GM23338 (cell line): ENCODE data around the gene SBNO1. TPM values are rescaled to one million over a fixed set of nuclear protein-coding genes. Genes with fewer than 3 reads are reported as not detected.

Source experiments
- ATAC-seq: fragments of 200-7000 bp; cut with Tn5 transposase; 3 replicates; pipeline ENCODE4 v1.9.1; 2020
- DNase-seq: peaks from one replicate; pipeline ENCODE4 v3.0.0-alpha.2; 2015; ENCODE audit warnings: low spot score
- H2AFZ ChIP-seq: fragments of 200-600 bp; sonication (generic); 2 replicates; pipeline ENCODE4 v1.8.0; 2016; ENCODE audit warnings: antibody characterized with exemption, mild to moderate bottlenecking, moderate library complexity
- H3F3A ChIP-seq: fragments of 200-600 bp; sonication (generic); replicated peaks from 2 replicates; pipeline ENCODE4 v1.8.0; 2017; ENCODE audit warnings: antibody characterized with exemption, mixed run types, low read depth
- H3K27ac ChIP-seq: fragments of 200-600 bp; sonication (generic); 2 replicates; pipeline ENCODE4 v1.6.1; 2016; ENCODE audit warnings: low read depth
- H3K27me3 ChIP-seq: fragments of 200-600 bp; sonication (generic); 2 replicates; pipeline ENCODE4 v1.8.0; 2016; ENCODE audit warnings: mild to moderate bottlenecking, mixed run types, moderate library complexity; ENCODE audit not compliant: insufficient read depth
- H3K36me3 ChIP-seq: fragments of 200-600 bp; sonication (generic); 2 replicates; pipeline ENCODE4 v1.8.0; 2016; ENCODE audit warnings: mild to moderate bottlenecking; ENCODE audit not compliant: insufficient read depth
- H3K4me1 ChIP-seq: fragments of 200-600 bp; sonication (generic); 2 replicates; pipeline ENCODE4 v1.8.0; 2016; ENCODE audit warnings: mild to moderate bottlenecking, moderate library complexity; ENCODE audit not compliant: insufficient read depth
- H3K4me2 ChIP-seq: fragments of 200-600 bp; sonication (generic); 2 replicates; pipeline ENCODE4 v1.7.1; 2017; ENCODE audit warnings: mixed run types
- H3K4me3 ChIP-seq: fragments of 200-600 bp; sonication (generic); 2 replicates; pipeline ENCODE4 v1.6.1; 2016; ENCODE audit warnings: mixed run types
- H3K79me2 ChIP-seq: fragments of 200-600 bp; sonication (generic); replicated peaks from 2 replicates; pipeline ENCODE4 v1.8.0; 2017; ENCODE audit warnings: mild to moderate bottlenecking; ENCODE audit not compliant: insufficient read depth
- H3K9me2 ChIP-seq: fragments of 200-600 bp; sonication (generic); 2 replicates; pipeline ENCODE4 v1.8.0; 2017; ENCODE audit not compliant: insufficient read depth
- H4K20me1 ChIP-seq: fragments of 200-600 bp; sonication (generic); replicated peaks from 2 replicates; pipeline ENCODE4 v1.8.0; 2017; ENCODE audit warnings: mild to moderate bottlenecking; ENCODE audit not compliant: insufficient read depth
- H3K27ac Mint-ChIP-seq: 2 replicates; pipeline ENCODE4 v1.8.0; 2020; ENCODE audit warnings: inconsistent platforms, mild to moderate bottlenecking, moderate library complexity, mixed read lengths
- H3K27me3 Mint-ChIP-seq: 3 replicates; pipeline ENCODE4 v1.8.0; 2022; ENCODE audit warnings: low read depth, mild to moderate bottlenecking, moderate library complexity, mixed read lengths, inconsistent platforms; ENCODE audit not compliant: insufficient read depth, poor library complexity
- H3K36me3 Mint-ChIP-seq: 3 replicates; pipeline ENCODE4 v1.8.0; 2021; ENCODE audit warnings: low read depth, mild to moderate bottlenecking, inconsistent platforms, moderate library complexity, mixed read lengths
- H3K4me1 Mint-ChIP-seq: 3 replicates; pipeline ENCODE4 v1.8.0; 2020; ENCODE audit warnings: mild to moderate bottlenecking, inconsistent platforms, mixed read lengths
- H3K4me3 Mint-ChIP-seq: 3 replicates; pipeline ENCODE4 v1.8.0; 2021; ENCODE audit warnings: moderate library complexity, mild to moderate bottlenecking, inconsistent platforms, mixed read lengths
- H3K9me3 Mint-ChIP-seq: 3 replicates; pipeline ENCODE4 v1.8.0; 2020; ENCODE audit warnings: moderate library complexity, mild to moderate bottlenecking, inconsistent platforms, mixed read lengths
- CREB1 ChIP-seq: fragments of 250-450 bp; sonication (Bioruptor Pico); IDR thresholded peaks from 2 replicates; pipeline ENCODE4 v1.5.0; 2020; ENCODE audit warnings: low read depth, mild to moderate bottlenecking, moderate library complexity
- CTCF ChIP-seq, 2 experiments: fragments of 200-600 bp in 1 of 2; sonication (generic) in 1 of 2; conservative IDR thresholded peaks; 2 replicates each; pipeline versions ENCODE4 v1.5.1 to v1.6.1; 2016 to 2017; ENCODE audit warnings: antibody characterized with exemption in 2 of 2, low read depth in 2 of 2, mild to moderate bottlenecking in 2 of 2, moderate library complexity in 1 of 2
- ETS1 ChIP-seq: IDR thresholded peaks from 2 replicates; pipeline ENCODE4 v1.6.1; 2016; ENCODE audit warnings: antibody characterized with exemption
- EZH2 ChIP-seq: fragments of 200-600 bp; sonication (generic); IDR thresholded peaks from one replicate; pipeline ENCODE4 v1.8.0; 2017; ENCODE audit warnings: antibody characterized with exemption, mild to moderate bottlenecking, low read depth; ENCODE audit not compliant: unreplicated experiment
- EZH2phosphoT487 ChIP-seq: fragments of 200-600 bp; sonication (generic); IDR thresholded peaks from one replicate; pipeline ENCODE4 v1.8.1; 2018; ENCODE audit warnings: antibody characterized with exemption; ENCODE audit not compliant: unreplicated experiment
- JUNB ChIP-seq: IDR thresholded peaks from one replicate; pipeline ENCODE4 v1.6.1; 2016; ENCODE audit warnings: antibody characterized with exemption; ENCODE audit not compliant: unreplicated experiment
- NANOG ChIP-seq: IDR thresholded peaks from 2 replicates; pipeline ENCODE4 v1.6.1; 2016; ENCODE audit warnings: antibody characterized with exemption, borderline replicate concordance
- POLR2AphosphoS5 ChIP-seq: IDR thresholded peaks from 2 replicates; pipeline ENCODE4 v1.6.1; 2016; ENCODE audit warnings: antibody characterized with exemption, low read depth
- REST ChIP-seq: IDR thresholded peaks from one replicate; pipeline ENCODE4 v1.6.1; 2018; ENCODE audit warnings: antibody characterized with exemption; ENCODE audit not compliant: unreplicated experiment
- STAT1 ChIP-seq: IDR thresholded peaks from one replicate; pipeline ENCODE4 v1.6.1; 2016; ENCODE audit warnings: antibody characterized with exemption; ENCODE audit not compliant: unreplicated experiment
- ZNF114 ChIP-seq: fragments of 250-450 bp; sonication (Bioruptor Pico); IDR thresholded peaks from 2 replicates; pipeline ENCODE4 v1.5.0; 2020; ENCODE audit warnings: mild to moderate bottlenecking, moderate library complexity
- ZNF331 ChIP-seq: fragments of 250-450 bp; sonication (Bioruptor Pico); IDR thresholded peaks from 2 replicates; pipeline ENCODE4 v1.5.0; 2020; ENCODE audit warnings: low read depth, mild to moderate bottlenecking, moderate library complexity
- polyA plus RNA-seq: library from polyadenylated mRNA; unstranded; fragments of >200 nt; fragmentation: Nextera tagmentation; extraction: Ambion mirVana; gene quantifications from 2 replicates; pipeline ENCODE4 v1.2.1, GENCODE V29; 2016
- total RNA-seq: library from RNA; depleted of rRNA; stranded (reverse); fragments of >200 nt; shearing (Covaris generic); gene quantifications from 2 replicates; pipeline ENCODE4 v1.2.3, GENCODE V29; 2014
- TF ChIP-seq, protein P1 (sequence below): fragments of 250-450 bp; sonication (Bioruptor Pico); IDR thresholded peaks from 2 replicates; pipeline ENCODE4 v1.5.0; 2020; ENCODE audit warnings: mild to moderate bottlenecking, moderate library complexity

Gene SBNO1
- total and polyA plus RNA-seq, 2 experiments from 2014 or later, result 34.9 to 49.5 TPM

GRCh38 chr12:123397400-123397799, 32.8 kb upstream of the SBNO1 start:
- H3K9me2 ChIP-seq, result no peaks in the 10 kb centered on the region
- no peaks in the 10 kb centered on the region for H3K4me1 ChIP-seq
- peaks cover 9% of the 10 kb centered on the region; the same call in 1 of the 2 replicates for H3K27me3 ChIP-seq
- TF ChIP-seq CTCF (conservative IDR thresholded peaks at IDR 0.05; ENCODE audit: low read depth in 2 of 2) (no peak), ZNF331 (CRISPR knock-in tag) (no peak), REST (no peak), NANOG (no peak), STAT1 (no peak), ZNF114 (CRISPR knock-in tag) (no peak), EZH2 (no peak), ETS1 (no peak), JUNB (no peak), CREB1 (no peak), POLR2AphosphoS5 (no peak), EZH2phosphoT487 (no peak)
- TF ChIP-seq, protein P1, sequence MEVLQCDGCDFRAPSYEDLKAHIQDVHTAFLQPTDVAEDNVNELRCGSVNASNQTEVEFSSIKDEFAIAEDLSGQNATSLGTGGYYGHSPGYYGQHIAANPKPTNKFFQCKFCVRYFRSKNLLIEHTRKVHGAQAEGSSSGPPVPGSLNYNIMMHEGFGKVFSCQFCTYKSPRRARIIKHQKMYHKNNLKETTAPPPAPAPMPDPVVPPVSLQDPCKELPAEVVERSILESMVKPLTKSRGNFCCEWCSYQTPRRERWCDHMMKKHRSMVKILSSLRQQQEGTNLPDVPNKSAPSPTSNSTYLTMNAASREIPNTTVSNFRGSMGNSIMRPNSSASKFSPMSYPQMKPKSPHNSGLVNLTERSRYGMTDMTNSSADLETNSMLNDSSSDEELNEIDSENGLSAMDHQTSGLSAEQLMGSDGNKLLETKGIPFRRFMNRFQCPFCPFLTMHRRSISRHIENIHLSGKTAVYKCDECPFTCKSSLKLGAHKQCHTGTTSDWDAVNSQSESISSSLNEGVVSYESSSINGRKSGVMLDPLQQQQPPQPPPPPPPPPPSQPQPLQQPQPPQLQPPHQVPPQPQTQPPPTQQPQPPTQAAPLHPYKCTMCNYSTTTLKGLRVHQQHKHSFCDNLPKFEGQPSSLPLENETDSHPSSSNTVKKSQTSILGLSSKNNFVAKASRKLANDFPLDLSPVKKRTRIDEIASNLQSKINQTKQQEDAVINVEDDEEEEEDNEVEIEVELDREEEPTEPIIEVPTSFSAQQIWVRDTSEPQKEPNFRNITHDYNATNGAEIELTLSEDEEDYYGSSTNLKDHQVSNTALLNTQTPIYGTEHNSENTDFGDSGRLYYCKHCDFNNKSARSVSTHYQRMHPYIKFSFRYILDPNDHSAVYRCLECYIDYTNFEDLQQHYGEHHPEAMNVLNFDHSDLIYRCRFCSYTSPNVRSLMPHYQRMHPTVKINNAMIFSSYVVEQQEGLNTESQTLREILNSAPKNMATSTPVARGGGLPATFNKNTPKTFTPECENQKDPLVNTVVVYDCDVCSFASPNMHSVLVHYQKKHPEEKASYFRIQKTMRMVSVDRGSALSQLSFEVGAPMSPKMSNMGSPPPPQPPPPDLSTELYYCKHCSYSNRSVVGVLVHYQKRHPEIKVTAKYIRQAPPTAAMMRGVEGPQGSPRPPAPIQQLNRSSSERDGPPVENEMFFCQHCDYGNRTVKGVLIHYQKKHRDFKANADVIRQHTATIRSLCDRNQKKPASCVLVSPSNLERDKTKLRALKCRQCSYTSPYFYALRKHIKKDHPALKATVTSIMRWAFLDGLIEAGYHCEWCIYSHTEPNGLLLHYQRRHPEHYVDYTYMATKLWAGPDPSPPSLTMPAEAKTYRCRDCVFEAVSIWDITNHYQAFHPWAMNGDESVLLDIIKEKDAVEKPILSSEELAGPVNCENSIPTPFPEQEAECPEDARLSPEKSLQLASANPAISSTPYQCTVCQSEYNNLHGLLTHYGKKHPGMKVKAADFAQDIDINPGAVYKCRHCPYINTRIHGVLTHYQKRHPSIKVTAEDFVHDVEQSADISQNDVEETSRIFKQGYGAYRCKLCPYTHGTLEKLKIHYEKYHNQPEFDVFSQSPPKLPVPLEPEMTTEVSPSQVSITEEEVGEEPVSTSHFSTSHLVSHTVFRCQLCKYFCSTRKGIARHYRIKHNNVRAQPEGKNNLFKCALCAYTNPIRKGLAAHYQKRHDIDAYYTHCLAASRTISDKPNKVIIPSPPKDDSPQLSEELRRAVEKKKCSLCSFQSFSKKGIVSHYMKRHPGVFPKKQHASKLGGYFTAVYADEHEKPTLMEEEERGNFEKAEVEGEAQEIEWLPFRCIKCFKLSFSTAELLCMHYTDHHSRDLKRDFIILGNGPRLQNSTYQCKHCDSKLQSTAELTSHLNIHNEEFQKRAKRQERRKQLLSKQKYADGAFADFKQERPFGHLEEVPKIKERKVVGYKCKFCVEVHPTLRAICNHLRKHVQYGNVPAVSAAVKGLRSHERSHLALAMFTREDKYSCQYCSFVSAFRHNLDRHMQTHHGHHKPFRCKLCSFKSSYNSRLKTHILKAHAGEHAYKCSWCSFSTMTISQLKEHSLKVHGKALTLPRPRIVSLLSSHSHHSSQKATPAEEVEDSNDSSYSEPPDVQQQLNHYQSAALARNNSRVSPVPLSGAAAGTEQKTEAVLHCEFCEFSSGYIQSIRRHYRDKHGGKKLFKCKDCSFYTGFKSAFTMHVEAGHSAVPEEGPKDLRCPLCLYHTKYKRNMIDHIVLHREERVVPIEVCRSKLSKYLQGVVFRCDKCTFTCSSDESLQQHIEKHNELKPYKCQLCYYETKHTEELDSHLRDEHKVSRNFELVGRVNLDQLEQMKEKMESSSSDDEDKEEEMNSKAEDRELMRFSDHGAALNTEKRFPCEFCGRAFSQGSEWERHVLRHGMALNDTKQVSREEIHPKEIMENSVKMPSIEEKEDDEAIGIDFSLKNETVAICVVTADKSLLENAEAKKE (CRISPR knock-in tag), result no peak
- no peaks in the 10 kb centered on the region; the same call in 2 of the 3 replicates for H3K9me3 Mint-ChIP-seq
- no peaks in the 10 kb centered on the region for H3K79me2 ChIP-seq
- peaks cover 51% of the 10 kb centered on the region for H4K20me1 ChIP-seq
- DNase-seq, result no peak
- H3K27ac ChIP-seq, result no peak overlapping the region
- H3K4me3 Mint-ChIP-seq, result no peak overlapping the region
- peaks cover 10% of the 10 kb centered on the region; the same call in 1 of the 2 replicates for H3K36me3 ChIP-seq
- H2AFZ ChIP-seq, result no peak overlapping the region
- H3K27ac Mint-ChIP-seq, result no peak overlapping the region
- peaks cover 4% of the 10 kb centered on the region for H3K4me1 Mint-ChIP-seq
- no peak for ATAC-seq
- peaks cover 31% of the 10 kb centered on the region for H3K27me3 Mint-ChIP-seq
- H3K36me3 Mint-ChIP-seq, result peaks cover 61% of the 10 kb centered on the region
- H3K4me3 ChIP-seq, result no peak overlapping the region
- no peak overlapping the region for H3K4me2 ChIP-seq
- no peaks in the 10 kb centered on the region for H3F3A ChIP-seq
